Caco-2 (cell line): ENCODE data around the gene TCAP. TPM values are rescaled to one million over a fixed set of nuclear protein-coding genes. Genes with fewer than 3 reads are reported as not detected.
A peak's percentile ranks its signal among the peaks of the same experiment; 100 is the strongest.

ENCODE experiments used
- BruUV-seq: library from RNA; stranded (reverse); fragments of 400-500 nt; replicated peaks from 2 replicates; lab custom pipeline; 2021; lab: Mats Ljungman, UMichigan
- CTCF ChIA-PET: fragments of 300-600 bp; sonication (Branson Sonifier 250); formaldehyde crosslinking; loops from one replicate; lab custom pipeline; 2022; ENCODE audit warnings: antibody characterized with exemption; lab: Charles Lee
- POLR2A ChIA-PET: fragments of 300-600 bp; sonication (Branson Sonifier 250); formaldehyde crosslinking; loops from one replicate; lab custom pipeline; 2022; ENCODE audit warnings: antibody characterized with exemption; lab: Charles Lee
- DNase-seq, 2 experiments: peaks; one replicate each; pipeline versions ENCODE4 v3.0.0 to v3.0.0-alpha.2; 2020 to 2022
- H3K27me3 ChIP-seq: replicated peaks from 2 replicates; pipeline ENCODE4 v1.6.0; 2011; ENCODE audit warnings: low read length; ENCODE audit not compliant: control insufficient read depth, insufficient read depth
- H3K36me3 ChIP-seq: 2 replicates; pipeline ENCODE4 v1.5.1; 2011; ENCODE audit warnings: low read length; ENCODE audit not compliant: control insufficient read depth, insufficient read depth
- H3K4me1 ChIP-seq: fragments of 250-450 bp; sonication (Bioruptor Pico); 2 replicates; pipeline ENCODE4 v1.5.1; 2020; ENCODE audit warnings: mild to moderate bottlenecking
- H3K4me3 ChIP-seq: 2 replicates; pipeline ENCODE4 v1.5.1; 2011; ENCODE audit warnings: low read depth, mild to moderate bottlenecking, control low read depth, low read length
- H3K9me3 ChIP-seq: fragments of 250-450 bp; sonication (Bioruptor Pico); 2 replicates; pipeline ENCODE4 v1.5.1; 2020; ENCODE audit warnings: mild to moderate bottlenecking, moderate library complexity
- H3K27ac Mint-ChIP-seq: one replicate; pipeline ENCODE4 v1.8.0; 2022; ENCODE audit warnings: mixed read lengths; ENCODE audit not compliant: unreplicated experiment
- H3K27me3 Mint-ChIP-seq: one replicate; pipeline ENCODE4 v1.8.0; 2022; ENCODE audit warnings: mixed read lengths; ENCODE audit not compliant: insufficient read depth, unreplicated experiment
- H3K36me3 Mint-ChIP-seq: one replicate; pipeline ENCODE4 v1.8.0; 2022; ENCODE audit warnings: mild to moderate bottlenecking, mixed read lengths; ENCODE audit not compliant: insufficient read depth, unreplicated experiment
- H3K4me1 Mint-ChIP-seq: one replicate; pipeline ENCODE4 v1.8.0; 2022; ENCODE audit warnings: low read depth, mixed read lengths; ENCODE audit not compliant: unreplicated experiment
- H3K4me3 Mint-ChIP-seq: one replicate; pipeline ENCODE4 v1.8.0; 2022; ENCODE audit warnings: mild to moderate bottlenecking, moderate library complexity, mixed read lengths; ENCODE audit not compliant: unreplicated experiment
- H3K9me3 Mint-ChIP-seq: one replicate; pipeline ENCODE4 v1.8.0; 2022; ENCODE audit warnings: mixed read lengths; ENCODE audit not compliant: unreplicated experiment
- intact Hi-C: fragments of 100-400 bp; cut with micrococcal nuclease; formaldehyde crosslinking; loops from one replicate; pipeline ENCODE4 v1.10.0; 2022; ENCODE audit not compliant: unreplicated experiment
- total RNA-seq: library from RNA; stranded (reverse); gene quantifications from 2 replicates; pipeline ENCODE4 v1.2.3, GENCODE V29; 2022
- TF ChIP-seq, protein P1 (sequence below), 2 experiments: fragments of 200-600 bp in 1 of 2; IDR thresholded peaks; 1 replicate in 1 of 2; 2 replicates in 1 of 2; pipeline versions ENCODE4 v1.5.1 to v1.8.0; 2011 to 2022; ENCODE audit warnings: antibody characterized with exemption in 1 of 2, control low read depth in 1 of 2, inconsistent platforms in 1 of 2, low read depth in 1 of 2, low read length in 1 of 2, mild to moderate bottlenecking in 1 of 2, moderate library complexity in 1 of 2; ENCODE audit not compliant: insufficient read depth in 1 of 2, severe bottlenecking in 1 of 2, unreplicated experiment in 1 of 2

The TCAP gene
- total RNA-seq, 1 experiment from 2014 or later, result 1.6 TPM

- ChIA-PET CTCF (interaction anchor here (0.6 to 2.2 kb wide), 6 partner anchors 8 to 35 kb away, joined by 3 to 13 read pairs (median 7); no protein-coding TSS in a partner anchor), POLR2A (no interaction called here)
- Histone ChIP-seq H3K4me3 (peak overlapping the region; percentile 79), H3K9me3 (no peaks in the 10 kb centered on the region), H3K4me1 (peaks cover 5% of the 10 kb centered on the region), H3K27me3 (no peaks in the 10 kb centered on the region), H3K36me3 (no peaks in the 10 kb centered on the region)
- no peaks in the 10 kb centered on the region for H3K9me3 Mint-ChIP-seq
- H3K36me3 Mint-ChIP-seq, result no peaks in the 10 kb centered on the region
- H3K27ac Mint-ChIP-seq, result peak overlapping the region; percentile 58
- BruUV-seq, result TSS peak; percentile 57
- intact Hi-C loops, result loop anchor here (5.0 kb wide), 1 partner anchor 101 kb away; the partner anchor contains the start of gene GRB7
- peaks cover 16% of the 10 kb centered on the region for H3K4me1 Mint-ChIP-seq
- TF ChIP-seq, protein P1, sequence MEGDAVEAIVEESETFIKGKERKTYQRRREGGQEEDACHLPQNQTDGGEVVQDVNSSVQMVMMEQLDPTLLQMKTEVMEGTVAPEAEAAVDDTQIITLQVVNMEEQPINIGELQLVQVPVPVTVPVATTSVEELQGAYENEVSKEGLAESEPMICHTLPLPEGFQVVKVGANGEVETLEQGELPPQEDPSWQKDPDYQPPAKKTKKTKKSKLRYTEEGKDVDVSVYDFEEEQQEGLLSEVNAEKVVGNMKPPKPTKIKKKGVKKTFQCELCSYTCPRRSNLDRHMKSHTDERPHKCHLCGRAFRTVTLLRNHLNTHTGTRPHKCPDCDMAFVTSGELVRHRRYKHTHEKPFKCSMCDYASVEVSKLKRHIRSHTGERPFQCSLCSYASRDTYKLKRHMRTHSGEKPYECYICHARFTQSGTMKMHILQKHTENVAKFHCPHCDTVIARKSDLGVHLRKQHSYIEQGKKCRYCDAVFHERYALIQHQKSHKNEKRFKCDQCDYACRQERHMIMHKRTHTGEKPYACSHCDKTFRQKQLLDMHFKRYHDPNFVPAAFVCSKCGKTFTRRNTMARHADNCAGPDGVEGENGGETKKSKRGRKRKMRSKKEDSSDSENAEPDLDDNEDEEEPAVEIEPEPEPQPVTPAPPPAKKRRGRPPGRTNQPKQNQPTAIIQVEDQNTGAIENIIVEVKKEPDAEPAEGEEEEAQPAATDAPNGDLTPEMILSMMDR (IDR thresholded peaks at IDR 0.05; ENCODE audit: insufficient read depth in 1 of 2, low read depth in 1 of 2, low read length in 1 of 2, severe bottlenecking in 1 of 2, unreplicated experiment in 1 of 2), result no peak
- no peak for DNase-seq
- peak overlapping the region; percentile 90 for H3K4me3 Mint-ChIP-seq
- no peaks in the 10 kb centered on the region for H3K27me3 Mint-ChIP-seq
These were observed 28.6 kb upstream of the TCAP start for GRCh38 chr17:39636587-39636926.

GRCh38 chr17:39636927-39637736, 28.0 kb upstream of the TCAP start, which contains the start of gene STARD3:
TSS of gene STARD3 (plus strand) at chr17:39637144. CDS start at chr17:39653532, 16,388 bp downstream.
- DNase-seq, result peak; percentile 90 to 92
- Histone ChIP-seq H3K4me3 (peak within 1 kb of the TSS; percentile 79), H3K4me1 (peaks cover 5% of the 10 kb centered on the region), H3K9me3 (no peaks in the 10 kb centered on the region), H3K27me3 (no peaks in the 10 kb centered on the region), H3K36me3 (no peaks in the 10 kb centered on the region)
- Mint-ChIP-seq H3K4me3 (peak within 1 kb of the TSS; percentile 90), H3K27me3 (no peaks in the 10 kb centered on the region), H3K36me3 (no peaks in the 10 kb centered on the region), H3K27ac (peak within 1 kb of the TSS; percentile 58), H3K4me1 (peaks cover 11% of the 10 kb centered on the region), H3K9me3 (no peaks in the 10 kb centered on the region)
- TSS peak; percentile 50 for BruUV-seq
- POLR2A ChIA-PET, result interaction anchor here (0.6 kb wide), 1 partner anchor 63 kb away, joined by 4 read pairs; the partner anchor contains the start of gene ERBB2
- intact Hi-C loops, result loop anchor here (5.0 kb wide), 1 partner anchor 100 kb away; the partner anchor contains the start of gene GRB7
- TF ChIP-seq, protein P1 (IDR thresholded peaks at IDR 0.05; ENCODE audit: insufficient read depth in 1 of 2, low read depth in 1 of 2, low read length in 1 of 2, severe bottlenecking in 1 of 2, unreplicated experiment in 1 of 2), result peak in 1 of 2 experiments; percentile 25
- CTCF ChIA-PET, result interaction anchor here (0.7 to 2.2 kb wide), 10 partner anchors 9 to 93 kb away, joined by 3 to 13 read pairs (median 3); partner anchors contain the start of genes ERBB2 and MIEN1

DNA sequence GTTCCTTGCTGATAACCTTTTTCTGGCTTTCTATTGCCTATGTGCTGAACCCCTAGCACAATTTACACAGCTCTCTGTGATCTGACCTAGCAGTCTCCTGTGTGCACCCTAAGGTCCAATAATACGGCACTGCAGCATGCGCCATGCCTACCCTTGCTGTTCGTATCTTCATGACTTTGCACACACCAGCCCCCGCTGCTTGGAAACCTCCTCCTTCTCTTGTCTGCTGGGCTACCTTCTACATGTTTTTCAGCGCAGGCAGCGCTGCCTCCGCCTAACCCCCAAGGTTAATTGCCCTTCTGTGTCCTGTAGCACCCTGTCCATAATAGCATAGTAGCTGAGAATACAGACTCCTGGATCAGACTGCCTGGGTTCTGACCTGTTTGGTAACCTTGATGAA, 26.8 kb upstream of the TCAP start:
- no peaks in the 10 kb centered on the region for H3K9me3 ChIP-seq
- no TSS peak for BruUV-seq
- Mint-ChIP-seq H3K36me3 (no peaks in the 10 kb centered on the region), H3K9me3 (no peaks in the 10 kb centered on the region), H3K4me3 (peak overlapping the region; percentile 90), H3K27ac (peak overlapping the region; percentile 58), H3K27me3 (no peaks in the 10 kb centered on the region), H3K4me1 (peaks cover 11% of the 10 kb centered on the region)
- no peak for DNase-seq
- peaks cover 5% of the 10 kb centered on the region for H3K4me1 ChIP-seq
- TF ChIP-seq, protein P1 (IDR thresholded peaks at IDR 0.05; ENCODE audit: insufficient read depth in 1 of 2, low read depth in 1 of 2, low read length in 1 of 2, severe bottlenecking in 1 of 2, unreplicated experiment in 1 of 2), result no peak
- intact Hi-C loops, result loop anchor here (5.0 kb wide), 1 partner anchor 99 kb away; the partner anchor contains the start of gene GRB7
- CTCF ChIA-PET, result interaction anchor here (0.8 to 2.2 kb wide), 8 partner anchors 15 to 116 kb away, joined by 3 to 13 read pairs (median 3); partner anchors contain the start of genes ERBB2 and MIEN1
- H3K4me3 ChIP-seq, result peak overlapping the region; percentile 79
- no peaks in the 10 kb centered on the region for H3K27me3 ChIP-seq
- POLR2A ChIA-PET, result no interaction called here
- no peaks in the 10 kb centered on the region for H3K36me3 ChIP-seq
